Astrocyte (in vitro differentiated cells and primary cell): ENCODE data around the gene DRC7.
"Not testable (repeated sequence)": the region's sequence is repeated elsewhere in the genome, so short reads cannot be mapped to it uniquely, and the experiment has no call there.

Experiments
- EZH2 ChIP-seq: IDR thresholded peaks from 2 replicates; pipeline ENCODE4 v1.6.1; 2012; ENCODE audit warnings: mild to moderate bottlenecking, low read length, inconsistent platforms; ENCODE audit not compliant: insufficient read depth
- TF ChIP-seq, protein P1 (sequence below): IDR thresholded peaks from 2 replicates; pipeline ENCODE4 v1.5.1; 2011; ENCODE audit warnings: low read depth, mild to moderate bottlenecking, inconsistent platforms, low read length, moderate library complexity; ENCODE audit not compliant: insufficient read depth

DNA sequence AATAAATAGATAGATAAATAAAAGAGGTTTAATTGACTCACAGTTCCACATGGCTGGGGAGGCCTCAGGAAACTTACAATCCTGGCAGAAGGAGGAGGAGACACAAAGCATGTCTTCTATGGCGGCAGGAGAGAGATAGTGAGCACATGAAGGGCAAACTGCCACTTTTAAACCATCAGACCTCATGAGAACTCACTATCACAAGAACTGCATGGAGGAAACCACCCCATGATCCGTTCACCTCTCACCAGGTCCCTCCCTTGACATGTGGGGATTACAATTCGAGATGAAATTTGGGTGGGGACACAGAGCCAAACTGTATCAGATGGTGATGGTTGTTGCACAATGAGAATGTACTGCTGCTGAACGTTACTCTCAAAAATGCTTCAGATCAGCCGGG, 85.2 kb downstream of the DRC7 start:
- TF ChIP-seq, protein P1, sequence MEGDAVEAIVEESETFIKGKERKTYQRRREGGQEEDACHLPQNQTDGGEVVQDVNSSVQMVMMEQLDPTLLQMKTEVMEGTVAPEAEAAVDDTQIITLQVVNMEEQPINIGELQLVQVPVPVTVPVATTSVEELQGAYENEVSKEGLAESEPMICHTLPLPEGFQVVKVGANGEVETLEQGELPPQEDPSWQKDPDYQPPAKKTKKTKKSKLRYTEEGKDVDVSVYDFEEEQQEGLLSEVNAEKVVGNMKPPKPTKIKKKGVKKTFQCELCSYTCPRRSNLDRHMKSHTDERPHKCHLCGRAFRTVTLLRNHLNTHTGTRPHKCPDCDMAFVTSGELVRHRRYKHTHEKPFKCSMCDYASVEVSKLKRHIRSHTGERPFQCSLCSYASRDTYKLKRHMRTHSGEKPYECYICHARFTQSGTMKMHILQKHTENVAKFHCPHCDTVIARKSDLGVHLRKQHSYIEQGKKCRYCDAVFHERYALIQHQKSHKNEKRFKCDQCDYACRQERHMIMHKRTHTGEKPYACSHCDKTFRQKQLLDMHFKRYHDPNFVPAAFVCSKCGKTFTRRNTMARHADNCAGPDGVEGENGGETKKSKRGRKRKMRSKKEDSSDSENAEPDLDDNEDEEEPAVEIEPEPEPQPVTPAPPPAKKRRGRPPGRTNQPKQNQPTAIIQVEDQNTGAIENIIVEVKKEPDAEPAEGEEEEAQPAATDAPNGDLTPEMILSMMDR: not testable (repeated sequence)
- TF ChIP-seq EZH2: not testable (repeated sequence)
